ENCODE measurements around the gene GAA. TPM values are rescaled to one million over a fixed set of nuclear protein-coding genes. Genes with fewer than 3 reads are reported as not detected.

The GAA gene
- total RNA-seq, 1 experiment from 2014 or later, result 30.3 TPM

GRCh38 chr17:80096561-80097021 is 4.8 kb upstream of the GAA start:
- Histone ChIP-seq H2AFZ (ENCODE audit: low read length) (no peak overlapping the region), H3K4ac (ENCODE audit: low read depth, low read length) (no peak overlapping the region), H2BK20ac (ENCODE audit: low read depth, low read length, poor library complexity, severe bottlenecking) (no peak overlapping the region), H3K23ac (ENCODE audit: insufficient read length, low read depth, low read length) (no peak overlapping the region), H2AK5ac (ENCODE audit: insufficient read length, low read length) (no peak overlapping the region), H4K20me1 (ENCODE audit: control insufficient read depth, insufficient read depth, insufficient read length) (no peaks in the 10 kb centered on the region), H2BK12ac (ENCODE audit: insufficient read length, low read depth, low read length) (no peak overlapping the region), H4K8ac (replicated peaks; ENCODE audit: insufficient read length, low read depth, low read length) (no peak overlapping the region), H4K5ac (ENCODE audit: insufficient read length, low read depth, low read length) (no peak overlapping the region), H2BK120ac (ENCODE audit: low read depth, low read length, poor library complexity, severe bottlenecking) (no peak overlapping the region), H3K9ac (ENCODE audit: extremely low read depth, insufficient read length, low read length) (no peak overlapping the region), H4K91ac (ENCODE audit: insufficient read length, low read depth, low read length) (no peak overlapping the region), H2BK5ac (ENCODE audit: insufficient read length, low read length) (no peak overlapping the region), H3K9me3 (ENCODE audit: control insufficient read depth, low read depth, low read length) (no peaks in the 10 kb centered on the region), H3K56ac (ENCODE audit: insufficient read length, low read depth, low read length) (no peak overlapping the region), H3K23me2 (ENCODE audit: insufficient read length, low read depth, low read length, poor library complexity, severe bottlenecking) (peaks cover under 1% of the 10 kb centered on the region), H3K14ac (ENCODE audit: insufficient read depth, low read length) (no peak overlapping the region), H3K4me2 (ENCODE audit: insufficient read depth, insufficient read length, low read length) (no peak overlapping the region), H3K79me1 (ENCODE audit: insufficient read depth, low read depth, low read length, poor library complexity, severe bottlenecking) (no peaks in the 10 kb centered on the region), H2BK15ac (ENCODE audit: low read depth, low read length) (no peak overlapping the region), H3K18ac (ENCODE audit: insufficient read length, low read depth, low read length) (no peak overlapping the region), H3K27me3 (ENCODE audit: insufficient read depth, low read length) (no peaks in the 10 kb centered on the region; the same call in 1 of the 2 replicates), H3K79me2 (ENCODE audit: insufficient read depth, low read length) (no peaks in the 10 kb centered on the region), H3T11ph (ENCODE audit: low read length) (no peak overlapping the region), H3K27ac (ENCODE audit: insufficient read length, low read depth, low read length) (no peak overlapping the region), H3K4me1 (ENCODE audit: insufficient read depth, low read length) (no peaks in the 10 kb centered on the region)
- no peak for DNase-seq
- H3K9me3 Mint-ChIP-seq, result no peaks in the 10 kb centered on the region
- no peak overlapping the region for H3K4me3 Mint-ChIP-seq
- no peak overlapping the region; a peak in 1 of 7 replicates for H3K27ac Mint-ChIP-seq
- H3K4me1 Mint-ChIP-seq, result peaks cover 2 to 4% of the 10 kb centered on the region in 2 experiments; a peak in 3 of 4 replicates
- peaks cover 16% of the 10 kb centered on the region for H3K27me3 Mint-ChIP-seq (ENCODE audit: low read depth)
- no CpG with 5 or more reads among the region's 12 CpGs for WGBS (ENCODE audit: extremely low coverage, insufficient read length, low lambda C conversion rate)
- no peak for TF ChIP-seq CTCF (conservative IDR thresholded peaks at IDR 0.05)
- H3K36me3 Mint-ChIP-seq (ENCODE audit: insufficient read depth in 1 of 3, low read depth in 3 of 3), result no peaks in the 10 kb centered on the region; a peak in 2 of 7 replicates

Measured in H9 (cell line).